ENCODE results near the gene GAS6.

Gene GAS6

DNA sequence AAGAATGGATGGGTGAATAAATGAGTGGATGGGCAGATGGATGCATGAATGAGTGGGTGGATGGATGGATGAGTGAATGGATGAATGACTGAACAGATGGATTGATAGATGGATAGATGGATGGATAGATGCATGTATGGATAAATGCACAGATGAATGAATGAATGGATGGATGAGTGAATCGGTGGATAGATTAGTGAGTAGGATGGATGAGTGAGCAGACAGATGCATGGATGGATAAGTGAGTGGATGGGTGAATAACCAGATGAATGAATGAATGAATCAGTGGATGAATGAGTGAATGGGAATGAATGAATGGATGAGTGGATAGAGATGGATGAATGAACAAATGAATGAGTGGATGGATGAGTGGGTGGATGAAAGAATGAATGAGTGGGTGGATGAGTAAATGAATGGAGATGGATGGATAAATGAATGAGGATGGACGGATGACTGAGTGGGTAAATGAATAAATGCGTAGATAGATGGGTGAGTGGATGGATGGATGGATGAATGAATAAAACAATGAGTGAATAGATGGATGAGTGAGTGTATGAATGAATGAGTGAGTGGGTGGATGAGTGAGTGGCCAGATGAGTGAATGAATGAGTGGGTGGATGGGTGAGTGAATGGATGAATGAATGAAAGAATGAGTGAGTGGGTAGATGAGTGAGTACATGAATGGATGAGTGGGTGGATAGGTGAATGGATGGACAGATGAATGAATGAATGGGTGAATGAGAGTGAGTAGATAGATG is 13.0 kb downstream of the GAS6 start:
- no peak for DNase-seq

DNA sequence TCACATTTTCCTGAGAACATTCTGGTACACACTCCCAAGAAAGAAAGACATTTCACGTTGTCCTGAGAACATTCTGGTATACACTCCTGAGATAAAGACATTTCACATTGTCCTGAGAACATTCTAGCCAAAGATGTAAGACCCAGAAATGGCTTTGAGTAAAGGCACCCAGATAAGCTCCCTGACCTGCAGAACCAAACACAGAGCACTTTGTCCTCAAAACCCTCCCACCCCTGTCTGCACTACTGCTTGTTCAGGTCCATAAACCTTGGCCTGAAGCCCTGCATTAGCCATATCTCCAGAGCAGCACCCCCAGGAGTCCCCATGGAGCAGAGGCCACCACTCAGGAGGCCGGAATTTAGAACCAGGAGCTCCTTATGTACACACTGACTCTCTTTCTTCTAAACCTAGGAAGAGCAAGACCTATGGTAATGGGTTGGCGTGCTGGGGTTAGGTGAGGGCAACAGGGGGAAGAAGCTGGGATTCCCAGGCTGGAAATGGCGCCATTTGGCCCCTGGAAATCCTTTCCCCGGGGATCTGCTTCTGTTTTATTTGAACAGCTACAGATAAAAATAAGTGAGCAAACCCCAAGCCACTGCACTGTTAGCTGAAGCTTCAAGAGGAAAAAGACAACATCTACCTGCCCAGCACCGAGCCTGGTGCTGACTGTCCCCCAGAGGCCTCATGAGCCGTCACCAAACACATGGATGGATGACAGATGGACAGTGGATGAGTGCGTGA is 13.7 kb downstream of the GAS6 start:
- no peak for DNase-seq

DNA sequence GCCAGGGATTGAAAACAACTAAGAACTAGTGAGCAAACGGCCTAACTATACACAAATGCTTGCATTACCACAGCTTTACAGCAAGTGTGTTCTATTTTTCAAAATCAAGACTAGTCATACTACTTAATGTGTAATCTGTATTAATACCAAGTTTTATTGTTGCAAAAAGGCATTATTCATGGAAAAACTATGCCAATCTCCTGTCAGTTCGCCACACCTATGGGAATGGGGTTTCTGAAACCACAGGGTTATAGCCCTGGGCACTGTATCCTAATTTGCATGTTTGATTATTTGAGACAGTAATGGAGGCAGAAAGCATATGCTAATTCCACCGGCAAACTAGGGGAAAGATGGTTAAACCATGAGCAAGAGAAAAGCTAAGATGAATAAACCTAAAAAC is 14.3 kb downstream of the GAS6 start:
- no peak for DNase-seq

DNA sequence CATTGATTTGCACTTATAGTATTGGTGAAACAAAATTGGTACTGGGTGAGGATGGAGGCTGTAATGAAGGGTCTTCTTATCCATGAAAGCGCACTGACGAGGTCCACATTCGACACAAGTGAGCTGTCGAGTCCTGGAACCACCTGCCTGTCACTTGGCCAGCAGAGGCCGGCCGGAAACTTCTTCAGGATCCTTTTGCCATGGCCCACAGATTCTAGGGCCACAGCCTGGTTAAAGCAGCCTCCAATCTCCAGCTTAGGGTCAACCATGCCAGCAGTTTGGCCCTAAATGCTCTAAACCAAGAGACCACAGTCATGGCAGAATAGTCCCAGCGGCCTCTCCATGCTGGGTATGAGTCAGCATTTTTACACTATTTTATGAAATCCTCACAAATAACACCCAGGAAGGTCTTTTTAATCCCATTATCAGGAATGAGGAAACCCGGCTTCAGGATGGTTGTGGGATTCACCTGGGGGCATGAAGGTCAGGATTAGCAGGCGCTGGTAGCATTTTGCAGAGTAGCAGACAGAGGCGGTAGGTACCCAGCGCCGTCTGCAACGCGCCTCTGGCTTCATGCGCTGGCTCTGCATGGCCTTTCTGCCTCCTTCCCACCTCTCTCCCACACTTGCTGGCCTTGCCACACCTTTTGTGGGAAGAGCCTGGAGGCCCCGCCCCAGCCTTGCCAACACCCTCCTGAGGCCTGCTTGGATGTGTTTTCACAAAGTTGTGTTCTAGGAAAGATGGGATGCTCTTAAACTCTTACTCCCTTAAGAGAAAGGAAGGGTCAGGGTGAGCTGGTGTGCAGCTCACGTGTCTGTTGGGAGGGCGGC is 15.2 kb downstream of the GAS6 start:
- no peak for DNase-seq

DNA sequence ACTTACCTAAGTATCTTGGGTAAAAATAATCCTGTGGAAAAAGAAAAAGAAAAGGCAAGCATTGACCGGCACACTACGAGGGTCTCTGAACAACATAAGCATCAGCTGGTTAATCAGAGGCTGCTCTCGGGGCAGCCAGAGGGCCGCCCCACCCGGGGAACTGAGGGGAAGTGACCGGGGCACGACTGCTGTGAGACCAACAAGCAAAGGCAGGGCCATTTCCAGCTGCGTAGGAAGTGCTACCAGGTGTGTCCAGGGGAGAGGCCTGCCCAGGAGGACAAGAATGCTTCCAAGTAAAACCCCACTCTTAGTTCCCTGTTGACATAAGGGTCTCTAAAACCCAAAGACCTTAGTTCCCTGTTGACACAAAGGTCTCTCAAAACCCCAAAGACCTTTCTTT is 15.9 kb downstream of the GAS6 start:
- DNase-seq, result no peak

DNA sequence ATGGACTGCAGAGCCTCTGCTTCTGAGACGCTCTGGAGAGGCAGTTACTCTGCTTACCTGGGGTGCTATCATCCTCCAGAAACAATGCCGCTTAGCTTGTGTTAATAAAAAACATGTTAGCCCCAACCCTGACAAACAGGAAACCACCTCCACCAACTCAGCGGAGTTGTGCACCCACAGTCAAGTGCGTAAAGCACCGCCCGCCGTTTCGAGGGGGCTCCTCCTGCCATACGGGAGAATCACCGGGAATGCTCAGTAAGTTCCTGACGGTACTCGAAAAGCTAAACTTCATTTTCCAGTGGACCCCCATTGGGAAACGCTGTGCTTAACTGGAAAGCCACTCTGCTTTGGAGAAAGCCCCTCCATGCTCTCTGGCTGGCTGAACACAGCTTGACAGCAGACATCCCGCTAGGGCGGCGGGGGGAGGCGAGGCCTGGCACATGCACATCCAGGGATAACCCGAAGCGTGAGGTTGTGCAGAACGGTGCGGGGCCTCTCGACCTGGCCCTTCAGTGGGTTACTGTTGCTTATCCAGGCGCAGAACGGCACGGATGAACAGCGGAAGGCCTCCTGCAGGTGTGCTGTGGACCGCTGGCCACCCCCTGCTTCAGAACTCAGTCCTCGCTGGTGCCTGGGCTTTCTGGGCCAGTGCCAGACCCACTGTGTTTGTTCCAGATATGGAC is 17.1 kb downstream of the GAS6 start:
- no peak for DNase-seq

DNA sequence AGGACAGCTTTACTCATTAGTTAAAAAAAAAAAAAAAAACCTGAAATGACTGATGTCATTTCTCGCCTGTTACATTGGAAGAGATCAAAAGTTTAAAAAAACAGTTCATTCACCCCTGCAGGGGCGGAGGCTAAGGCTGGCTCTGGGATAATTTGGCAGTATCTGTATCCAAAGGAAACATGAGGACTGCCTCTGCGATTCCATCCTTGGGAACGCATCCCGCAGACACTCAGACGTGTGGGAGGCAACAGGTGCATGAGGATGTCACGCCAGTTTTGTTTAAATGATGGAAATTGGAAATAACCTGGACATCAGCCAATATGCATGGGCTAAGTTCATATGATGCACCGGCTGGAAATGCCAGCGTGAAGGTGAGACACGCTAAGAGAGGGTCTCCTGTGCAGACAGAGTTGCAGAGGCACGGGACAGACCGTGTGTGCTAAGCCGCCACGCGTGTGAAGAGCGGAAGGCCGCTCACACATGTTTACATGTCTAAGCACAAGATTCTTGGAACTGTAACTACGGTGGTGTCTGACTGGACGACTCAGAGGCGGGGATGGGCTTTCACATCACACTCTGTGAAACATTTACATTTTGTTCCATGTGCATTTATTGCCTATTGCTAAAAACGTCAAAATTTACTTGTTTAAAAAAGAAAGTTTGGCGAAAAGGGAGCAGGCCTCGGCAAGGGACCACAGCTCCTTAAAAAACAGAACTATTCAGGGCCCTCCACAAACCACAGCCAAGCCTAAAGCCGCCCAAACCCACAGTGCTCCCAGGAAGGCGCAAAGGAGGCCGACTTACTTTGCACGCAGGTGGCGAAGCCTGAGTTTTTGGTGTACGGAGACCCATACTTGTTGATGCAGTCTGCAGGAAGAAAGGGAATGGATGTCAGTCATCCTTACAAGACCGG is 17.9 kb downstream of the GAS6 start:
- no peak for DNase-seq

DNA sequence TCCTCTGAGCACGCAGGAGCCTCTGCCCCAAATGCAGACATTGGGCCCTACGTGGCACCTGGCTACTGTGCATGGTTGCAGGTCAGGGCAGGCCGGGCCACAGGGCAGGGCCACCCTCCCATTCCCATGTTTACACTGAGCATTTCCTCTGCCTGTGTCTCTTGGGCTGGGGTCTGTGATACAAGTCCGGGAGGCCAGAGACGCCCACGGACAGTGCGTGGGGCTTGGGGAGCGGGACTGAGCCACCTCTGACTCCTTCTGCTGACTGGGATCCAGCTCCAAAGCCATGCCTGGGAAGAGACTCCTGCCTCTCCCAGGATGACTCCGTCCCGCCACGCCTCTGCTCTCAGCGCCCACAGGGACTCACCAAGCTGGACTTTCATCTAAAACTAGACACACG is 18.8 kb downstream of the GAS6 start:
- DNase-seq, result no peak

DNA sequence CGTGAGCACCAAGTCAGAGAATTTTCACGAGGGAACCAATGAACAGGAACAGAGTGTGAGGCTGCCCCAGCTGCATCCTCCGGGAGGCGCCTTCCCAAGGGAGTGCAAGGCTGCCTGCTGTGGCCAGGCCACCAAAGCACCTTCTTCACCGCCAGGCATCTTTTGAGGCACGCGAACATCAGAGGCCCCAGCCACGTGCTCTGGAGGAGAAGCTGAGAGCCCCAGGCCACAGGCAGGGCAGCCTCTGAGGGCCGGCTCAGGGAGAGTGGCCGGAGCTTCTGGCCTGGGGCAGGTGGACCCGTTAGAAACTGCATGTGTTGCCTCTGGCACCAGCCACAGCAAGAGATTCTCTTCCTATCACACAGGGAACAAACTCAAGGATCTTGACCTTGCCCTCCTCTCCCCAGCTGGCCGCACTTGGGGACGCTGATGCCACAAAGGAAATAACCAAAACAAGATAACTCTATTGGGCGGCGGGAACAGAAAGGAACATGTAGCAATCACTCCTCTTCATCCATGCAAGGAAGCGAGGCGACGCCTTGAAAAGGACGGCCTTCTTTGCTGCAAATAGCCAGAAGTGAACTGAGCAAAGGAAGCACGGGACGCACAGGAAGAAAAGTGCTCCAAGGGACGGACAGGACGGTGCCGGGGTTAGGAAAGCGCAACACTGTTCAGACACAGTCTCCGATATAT is 19.9 kb downstream of the GAS6 start:
- no peak for DNase-seq

DNA sequence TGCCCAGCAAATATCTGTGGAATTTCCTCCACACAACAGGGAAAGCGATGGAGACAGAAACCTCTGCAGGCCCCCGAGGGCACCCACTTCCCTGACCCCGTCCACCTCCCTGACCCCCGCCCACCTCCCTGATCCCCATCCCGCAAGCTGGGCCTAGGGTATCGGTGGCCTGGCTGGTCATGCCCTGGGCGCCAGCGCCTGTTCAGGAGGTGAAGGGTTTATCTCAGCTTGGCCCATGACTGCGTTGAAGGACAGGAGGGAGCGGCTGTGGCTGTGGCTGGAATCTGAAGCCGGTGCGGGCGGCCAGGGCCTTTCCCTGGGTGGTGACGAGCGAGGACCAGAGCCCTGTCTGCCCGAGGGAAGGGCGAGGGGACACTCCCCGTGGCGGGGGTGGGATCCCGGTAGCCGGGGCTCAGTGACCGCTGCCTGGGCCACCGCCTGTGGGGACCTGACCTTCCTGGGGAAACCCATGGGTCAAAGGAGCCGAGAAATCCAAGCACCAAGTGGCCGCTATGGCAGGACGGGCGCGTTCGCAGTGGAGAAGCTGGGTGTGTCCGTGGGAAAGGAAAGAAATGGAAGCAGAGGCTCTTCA is 20.7 kb downstream of the GAS6 start:
- no peak for DNase-seq

DNA sequence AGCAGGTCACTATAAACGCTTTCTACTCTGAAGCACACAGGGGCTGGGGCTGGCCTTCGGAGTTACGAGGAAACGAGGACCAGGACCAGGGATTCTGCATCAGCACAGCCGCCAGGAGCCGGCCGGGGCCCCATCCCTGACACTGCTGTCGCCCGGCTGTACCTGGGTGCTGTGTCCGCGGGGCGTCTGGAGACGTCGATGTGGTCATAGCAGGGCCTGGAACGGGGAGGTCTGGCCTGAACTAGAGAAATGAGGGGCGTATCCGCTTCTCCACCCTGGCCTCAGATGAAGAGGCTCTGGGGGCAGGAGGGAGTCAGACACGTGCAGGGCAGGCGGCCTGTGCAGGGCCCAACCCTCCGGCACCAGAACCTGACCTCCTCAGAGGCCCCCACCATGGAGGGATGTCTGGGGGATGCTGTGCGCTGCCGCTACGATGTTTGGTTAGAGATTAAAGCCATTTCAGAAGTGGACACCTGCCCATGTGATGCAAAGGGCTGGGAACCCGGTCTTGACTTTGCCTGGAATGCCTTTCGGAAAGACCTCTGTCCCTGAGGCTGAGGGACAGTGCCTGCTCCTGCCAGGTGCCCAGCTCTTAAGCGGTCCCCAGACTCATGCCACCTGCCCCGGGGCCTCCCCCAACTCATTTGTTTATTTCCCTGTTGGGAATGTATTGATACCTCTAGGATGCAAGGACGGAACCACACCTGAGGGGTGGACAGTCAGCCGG is 21.4 kb downstream of the GAS6 start:
- DNase-seq, result no peak

DNA sequence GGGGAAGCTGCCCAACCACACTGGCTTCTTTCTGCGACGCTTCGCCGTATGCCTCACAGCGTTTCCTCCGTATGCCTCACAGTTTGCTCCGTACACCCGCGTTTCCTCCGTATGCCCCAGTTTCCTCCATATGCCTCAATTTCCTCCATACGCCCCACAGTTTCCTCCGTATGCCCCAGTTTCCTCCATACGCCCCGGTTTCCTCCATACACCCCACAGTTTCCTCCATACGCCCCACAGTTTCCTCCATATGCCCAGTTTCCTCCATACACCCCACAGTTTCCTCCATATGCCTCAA is 22.6 kb downstream of the GAS6 start:
- DNase-seq, result no peak

DNA sequence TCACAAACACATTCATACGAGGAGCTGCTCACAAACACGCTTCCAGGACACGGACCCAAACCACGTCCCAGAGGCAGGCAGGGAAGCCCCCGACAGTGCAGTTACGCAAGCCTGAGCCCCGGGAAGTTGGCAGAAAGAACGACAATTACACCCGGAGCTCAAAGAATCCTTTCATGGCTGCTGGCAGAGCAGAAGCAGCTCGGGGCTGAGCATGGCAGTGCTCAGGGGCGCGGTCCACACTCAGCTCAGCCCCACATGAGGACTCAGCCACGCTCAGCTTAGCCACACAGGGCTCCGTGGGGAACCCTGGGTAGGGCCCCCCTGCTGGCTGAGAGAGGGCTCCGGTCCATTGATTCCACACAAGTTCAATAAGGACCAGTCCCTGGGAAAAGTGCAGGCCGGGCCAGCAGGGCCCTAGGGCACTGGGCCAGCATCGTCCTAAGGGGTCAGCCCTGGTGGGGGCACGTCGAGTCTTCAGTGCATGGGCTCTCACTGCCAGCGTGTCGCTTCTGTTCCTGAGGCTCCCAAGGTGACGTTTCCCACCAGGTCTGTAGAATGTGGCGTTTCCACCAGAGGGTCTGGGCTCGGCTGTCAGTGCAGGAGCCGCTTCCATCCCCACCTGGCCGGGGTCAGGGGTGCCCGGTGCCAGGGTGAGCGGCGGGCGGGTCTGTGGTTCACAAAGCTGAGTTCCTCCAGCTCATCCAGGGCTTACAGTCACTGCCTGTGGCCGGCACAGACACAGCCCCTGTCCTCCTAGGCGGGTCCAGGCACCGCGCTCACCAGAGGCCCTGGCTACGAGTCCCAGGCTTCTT is 23.1 kb downstream of the GAS6 start:
- DNase-seq, result no peak

DNA sequence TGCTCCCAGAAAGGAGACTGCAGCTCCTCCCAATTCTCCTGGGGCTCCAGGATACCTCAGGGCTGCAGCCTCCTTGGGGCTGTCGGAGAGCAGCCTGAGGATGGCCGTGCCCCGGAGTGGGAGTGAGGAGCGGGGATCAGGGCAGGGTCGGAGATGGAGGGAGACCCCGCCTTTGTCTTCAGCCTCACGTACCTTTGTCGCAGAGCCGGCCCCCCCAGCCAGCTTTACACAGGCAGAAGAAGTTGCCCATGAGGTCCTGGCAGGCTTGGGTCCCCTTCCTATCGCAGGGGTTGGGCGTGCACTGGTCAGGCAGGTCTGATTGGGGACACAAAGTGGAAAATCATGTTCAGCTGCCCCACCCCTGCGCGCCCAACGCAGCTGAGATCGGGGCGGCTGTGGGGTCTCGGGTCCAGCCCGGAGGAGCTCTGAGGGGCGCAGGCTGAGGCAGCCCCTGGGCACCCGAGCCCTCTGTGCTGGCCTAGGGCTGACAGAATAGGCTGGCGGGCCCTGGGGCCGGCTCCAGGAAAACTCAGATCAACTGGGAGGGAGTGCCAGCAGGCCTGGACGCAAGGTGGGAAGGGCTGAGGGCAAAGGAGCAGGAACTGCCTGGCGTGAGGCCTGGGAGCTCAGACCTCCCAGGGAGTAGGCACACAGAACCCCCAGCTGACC is 24.2 kb downstream of the GAS6 start:
- DNase-seq, result no peak

DNA sequence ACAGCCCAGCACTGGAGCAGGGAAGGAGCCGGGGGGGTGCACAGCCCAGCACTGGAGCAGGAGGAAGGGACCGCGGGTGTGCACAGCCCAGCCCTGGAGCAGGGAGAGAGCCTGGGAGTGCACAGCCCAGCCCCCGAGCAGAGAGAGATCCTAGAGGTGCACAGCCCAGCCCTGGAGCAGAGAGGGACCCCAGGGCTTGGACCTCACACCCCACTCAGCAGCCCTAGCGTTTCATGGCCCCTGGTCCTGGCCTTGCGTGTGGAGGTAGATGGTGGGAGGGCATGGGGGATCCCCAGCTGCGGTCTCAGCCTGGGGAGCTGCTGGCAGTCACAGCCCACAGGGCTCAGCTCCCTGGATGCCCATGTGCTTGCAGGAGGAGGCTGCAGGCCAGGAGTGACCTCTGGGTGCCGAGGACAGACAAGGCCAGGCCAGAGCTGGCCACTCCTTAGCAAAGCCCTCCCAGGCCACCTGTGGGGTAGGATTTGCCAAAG is 25.1 kb downstream of the GAS6 start:
- no peak for DNase-seq

DNA sequence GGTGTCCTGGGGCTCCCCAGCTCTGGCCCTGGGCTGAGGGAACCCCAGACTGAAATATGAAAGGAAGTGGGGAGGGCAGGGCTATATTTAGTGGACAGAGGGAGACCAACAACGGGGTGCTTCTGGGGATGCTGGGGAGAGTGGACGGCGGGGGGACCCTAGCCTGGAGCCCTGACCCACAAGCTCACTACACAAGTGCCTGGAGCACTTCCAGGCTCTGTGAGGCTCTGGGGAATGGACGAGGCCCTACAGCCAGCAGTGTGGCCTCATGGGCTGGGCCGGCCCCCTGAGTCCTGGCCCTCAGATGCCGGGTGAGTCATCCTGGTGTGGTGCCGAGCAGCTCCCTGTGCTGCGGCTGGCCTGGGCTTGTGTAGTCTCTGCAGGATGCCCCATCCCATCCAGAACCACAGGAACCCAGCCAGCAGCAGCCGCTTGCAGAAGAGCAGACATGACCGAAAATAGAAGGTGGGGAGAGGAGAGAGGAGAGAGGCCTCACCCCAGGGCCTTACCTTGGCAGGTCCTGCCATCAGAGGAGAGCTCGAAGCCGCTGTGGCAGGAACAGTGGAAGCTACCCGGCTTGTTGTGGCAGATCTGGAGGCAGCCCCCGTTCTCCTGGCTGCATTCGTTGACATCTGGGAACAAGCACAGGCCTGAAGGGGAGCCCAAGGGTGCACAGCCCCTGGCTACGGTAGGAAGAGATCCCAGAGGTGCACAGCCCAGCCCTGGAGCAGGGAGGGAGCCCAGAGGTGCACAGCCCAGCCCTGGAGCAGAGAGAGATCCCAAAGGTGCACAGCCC is 26.1 kb downstream of the GAS6 start:
- DNase-seq, result no peak

DNA sequence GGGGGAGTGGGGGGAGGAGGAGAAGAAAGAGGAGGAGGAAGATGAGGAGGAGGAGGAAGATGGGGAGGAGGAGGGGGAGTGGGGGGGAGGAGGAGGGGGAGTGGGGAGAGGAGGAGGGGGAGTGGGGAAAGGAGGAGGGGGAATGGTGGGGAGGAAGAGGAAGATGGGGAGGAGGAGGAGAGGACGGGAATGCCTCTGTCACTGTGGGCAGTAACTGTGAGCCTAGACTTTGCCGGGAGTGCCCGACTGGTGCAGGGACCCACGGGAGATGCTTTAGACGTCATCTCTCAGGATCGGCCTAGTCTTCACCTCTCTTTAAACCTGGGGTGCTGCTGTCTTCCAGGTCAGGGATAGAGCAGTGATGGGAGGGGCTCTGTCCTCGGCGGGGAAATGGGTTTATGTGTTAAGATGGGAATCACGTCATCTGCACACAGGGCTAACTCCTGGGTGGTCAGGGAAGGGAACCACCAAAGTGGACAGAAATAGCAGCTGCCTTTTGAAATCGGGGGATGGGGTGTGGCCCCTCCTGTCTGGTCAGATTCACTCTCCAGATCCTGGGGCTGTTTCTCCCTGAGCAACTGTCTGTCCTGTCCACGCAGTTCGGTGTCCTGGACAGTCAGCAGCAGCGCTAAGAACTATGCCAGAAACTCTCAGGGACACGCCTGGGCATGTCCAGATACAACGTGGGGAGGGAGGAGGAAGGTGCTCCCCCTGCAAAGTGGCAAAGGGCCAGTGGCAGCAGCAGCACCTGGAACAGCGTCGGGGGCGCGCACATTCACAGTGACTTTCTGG is 26.9 kb downstream of the GAS6 start:
- DNase-seq, result no peak

Measured in stimulated activated naive CD4-positive, alpha-beta T cell treated with Interleukin-2 at 50 U/mL for 16 hours (primary cell).